ENCODE results near the gene NEDD4L. TPM values are rescaled to one million over a fixed set of nuclear protein-coding genes. Genes with fewer than 3 reads are reported as not detected.
"Not testable (repeated sequence)": the region's sequence is repeated elsewhere in the genome, so short reads cannot be mapped to it uniquely, and the experiment has no call there.

NEDD4L gene
- total RNA-seq, 2 donors from 2014 or later, result 149 to 212 TPM

GRCh38 chr18:58168221-58168620, 124.2 kb downstream of the NEDD4L start:
- no peak overlapping the region for H3K27ac ChIP-seq
- no peaks in the 10 kb centered on the region for H3K27me3 ChIP-seq
- H3K36me3 ChIP-seq, result no peaks in the 10 kb centered on the region
- no peak overlapping the region for H3K9ac ChIP-seq (ENCODE audit: low read depth in 2 of 2, low read length in 2 of 2)
- H3K9me3 ChIP-seq, result no peaks in the 10 kb centered on the region
- no peak overlapping the region for H3K4me3 ChIP-seq
- intact Hi-C loops (cut with DNase I), result no loop called here
- H3K4me1 ChIP-seq, result no peaks in the 10 kb centered on the region
- TF ChIP-seq CTCF (IDR thresholded peaks at IDR 0.05), result no peak
- DNase-seq, result no peak

GRCh38 chr18:58168993-58169392, 125.0 kb downstream of the NEDD4L start:
- Histone ChIP-seq H3K27ac (no peak overlapping the region), H3K4me3 (no peak overlapping the region), H3K27me3 (no peaks in the 10 kb centered on the region), H3K4me1 (no peaks in the 10 kb centered on the region), H3K9ac (ENCODE audit: low read depth in 2 of 2, low read length in 2 of 2) (no peak overlapping the region), H3K9me3 (no peaks in the 10 kb centered on the region), H3K36me3 (no peaks in the 10 kb centered on the region)
- intact Hi-C loops (cut with DNase I), result no loop called here
- no peak for DNase-seq
- no peak for TF ChIP-seq CTCF (IDR thresholded peaks at IDR 0.05)

GRCh38 chr18:58169472-58169871, 125.4 kb downstream of the NEDD4L start:
- no peak overlapping the region for H3K9ac ChIP-seq (ENCODE audit: low read depth in 2 of 2, low read length in 2 of 2)
- H3K36me3 ChIP-seq, result no peaks in the 10 kb centered on the region
- no peaks in the 10 kb centered on the region for H3K27me3 ChIP-seq
- no peak overlapping the region for H3K27ac ChIP-seq
- no peaks in the 10 kb centered on the region for H3K9me3 ChIP-seq
- no peaks in the 10 kb centered on the region for H3K4me1 ChIP-seq
- intact Hi-C loops (cut with DNase I), result no loop called here
- no peak overlapping the region for H3K4me3 ChIP-seq
- DNase-seq, result no peak
- TF ChIP-seq CTCF (IDR thresholded peaks at IDR 0.05), result no peak

- DNase-seq; H3K4me1 ChIP-seq; intact Hi-C loops (cut with DNase I); H3K4me3 ChIP-seq; H3K27me3 ChIP-seq; H3K9ac ChIP-seq (ENCODE audit: low read depth in 2 of 2, low read length in 2 of 2); H3K27ac ChIP-seq; H3K9me3 ChIP-seq; H3K36me3 ChIP-seq: not testable (repeated sequence)
Observed at GRCh38 chr18:58170036-58170435, 126.0 kb downstream of the NEDD4L start.

- no peaks in the 10 kb centered on the region for H3K9me3 ChIP-seq
- H3K9ac ChIP-seq (ENCODE audit: low read depth in 2 of 2, low read length in 2 of 2), result no peak overlapping the region
- H3K27me3 ChIP-seq, result no peaks in the 10 kb centered on the region
- no peak for TF ChIP-seq CTCF (IDR thresholded peaks at IDR 0.05)
- intact Hi-C loops (cut with DNase I), result no loop called here
- no peaks in the 10 kb centered on the region for H3K4me1 ChIP-seq
- H3K27ac ChIP-seq, result no peak overlapping the region
- no peak overlapping the region for H3K4me3 ChIP-seq
- no peaks in the 10 kb centered on the region for H3K36me3 ChIP-seq
- no peak for DNase-seq
Observed at GRCh38 chr18:58172031-58172430, 128.0 kb downstream of the NEDD4L start.

- Histone ChIP-seq H3K9me3 (no peaks in the 10 kb centered on the region), H3K36me3 (no peaks in the 10 kb centered on the region), H3K27me3 (no peaks in the 10 kb centered on the region), H3K27ac (no peak overlapping the region), H3K4me1 (no peaks in the 10 kb centered on the region), H3K4me3 (no peak overlapping the region), H3K9ac (ENCODE audit: low read depth in 2 of 2, low read length in 2 of 2) (no peak overlapping the region)
- TF ChIP-seq CTCF (IDR thresholded peaks at IDR 0.05), result no peak
- intact Hi-C loops (cut with DNase I), result no loop called here
- no peak for DNase-seq
Observed at GRCh38 chr18:58174285-58174684, 130.3 kb downstream of the NEDD4L start.

Data from colonic mucosa (tissue), 4 donors.